Measurements from ENCODE around the gene ACOT11.

Gene ACOT11

DNA sequence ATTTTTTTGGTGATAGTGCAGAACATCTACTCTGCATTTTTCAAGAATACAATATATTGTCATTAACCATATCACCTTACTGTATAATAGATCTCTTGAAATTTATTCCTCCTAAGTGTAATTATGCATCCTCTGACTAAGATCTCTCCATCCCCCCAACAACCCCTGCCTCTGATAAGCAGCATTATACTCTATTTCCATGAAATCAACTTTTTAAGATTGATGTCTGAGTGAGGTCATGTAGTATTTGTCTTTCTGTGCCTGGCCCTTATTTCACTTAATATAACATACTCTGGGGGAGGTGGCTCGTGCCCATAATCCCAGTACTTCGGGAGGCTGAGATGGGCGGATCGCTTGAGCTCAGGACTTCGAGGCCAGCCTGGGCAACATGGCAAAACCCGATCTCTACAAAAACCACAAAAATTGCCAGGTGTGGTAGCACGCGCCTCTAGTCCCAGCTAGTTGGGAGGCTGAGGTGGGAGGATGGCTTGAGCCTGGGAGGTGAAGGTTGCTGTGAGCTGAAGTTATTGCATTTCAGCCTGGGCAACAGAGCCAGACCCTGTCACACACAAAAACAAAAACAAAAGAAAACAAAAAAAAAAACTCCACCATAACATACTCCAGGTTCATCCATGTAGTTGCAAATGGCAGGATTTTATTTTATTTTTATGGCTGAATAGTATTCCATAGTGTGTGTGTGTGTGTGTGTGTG is 5.7 kb downstream of the ACOT11 start:
- no peak for DNase-seq

DNA sequence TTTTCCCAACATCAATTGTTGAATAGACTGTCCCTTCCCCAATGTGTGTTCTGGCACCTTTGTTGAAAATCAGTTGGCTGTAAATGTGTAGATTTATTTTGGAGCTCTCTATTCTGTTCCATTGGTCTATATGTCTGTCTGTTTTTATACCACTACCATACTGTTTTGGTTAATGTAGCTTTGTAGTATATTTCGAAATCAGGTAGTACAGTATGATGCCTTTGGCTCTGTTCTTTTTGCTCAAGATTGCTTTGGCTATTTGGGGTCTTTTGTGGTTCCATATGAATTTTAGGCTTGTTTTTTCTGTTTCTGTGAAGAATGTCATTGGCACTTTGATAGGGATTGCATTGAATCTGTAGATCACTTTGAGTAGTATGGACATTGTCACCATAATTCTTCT is 8.1 kb downstream of the ACOT11 start:
- DNase-seq, result no peak
- Histone ChIP-seq H2AFZ (ENCODE audit: low read length) (no peak overlapping the region), H3K36me3 (replicated peaks; ENCODE audit: insufficient read depth, low read length) (no peaks in the 10 kb centered on the region), H3K4me3 (ENCODE audit: low read length) (no peak overlapping the region), H3K27me3 (replicated peaks; ENCODE audit: insufficient read depth, low read length) (no peaks in the 10 kb centered on the region), H3K27ac (ENCODE audit: low read length) (no peak overlapping the region), H3K9me2 (replicated peaks; ENCODE audit: insufficient read depth, low read length) (no peaks in the 10 kb centered on the region), H3F3A (ENCODE audit: insufficient read depth, low read length) (no peaks in the 10 kb centered on the region), H3K4me2 (ENCODE audit: low read depth, low read length) (no peak overlapping the region), H3K9me3 (replicated peaks; ENCODE audit: insufficient read depth, low read length) (no peaks in the 10 kb centered on the region), H4K20me1 (ENCODE audit: insufficient read depth, low read length) (no peaks in the 10 kb centered on the region), H3K79me2 (ENCODE audit: low read length) (no peaks in the 10 kb centered on the region), H3K4me1 (ENCODE audit: low read length) (no peaks in the 10 kb centered on the region), H3K9ac (ENCODE audit: low read length) (no peak overlapping the region)
- TF ChIP-seq, protein P1, sequence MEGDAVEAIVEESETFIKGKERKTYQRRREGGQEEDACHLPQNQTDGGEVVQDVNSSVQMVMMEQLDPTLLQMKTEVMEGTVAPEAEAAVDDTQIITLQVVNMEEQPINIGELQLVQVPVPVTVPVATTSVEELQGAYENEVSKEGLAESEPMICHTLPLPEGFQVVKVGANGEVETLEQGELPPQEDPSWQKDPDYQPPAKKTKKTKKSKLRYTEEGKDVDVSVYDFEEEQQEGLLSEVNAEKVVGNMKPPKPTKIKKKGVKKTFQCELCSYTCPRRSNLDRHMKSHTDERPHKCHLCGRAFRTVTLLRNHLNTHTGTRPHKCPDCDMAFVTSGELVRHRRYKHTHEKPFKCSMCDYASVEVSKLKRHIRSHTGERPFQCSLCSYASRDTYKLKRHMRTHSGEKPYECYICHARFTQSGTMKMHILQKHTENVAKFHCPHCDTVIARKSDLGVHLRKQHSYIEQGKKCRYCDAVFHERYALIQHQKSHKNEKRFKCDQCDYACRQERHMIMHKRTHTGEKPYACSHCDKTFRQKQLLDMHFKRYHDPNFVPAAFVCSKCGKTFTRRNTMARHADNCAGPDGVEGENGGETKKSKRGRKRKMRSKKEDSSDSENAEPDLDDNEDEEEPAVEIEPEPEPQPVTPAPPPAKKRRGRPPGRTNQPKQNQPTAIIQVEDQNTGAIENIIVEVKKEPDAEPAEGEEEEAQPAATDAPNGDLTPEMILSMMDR (IDR thresholded peaks at IDR 0.05; ENCODE audit: low read length), result no peak
- TF ChIP-seq EZH2phosphoT487 (IDR thresholded peaks at IDR 0.05; ENCODE audit: low read length) (no peak), EZH2 (optimal IDR thresholded peaks at IDR 0.05; ENCODE audit: low read depth, low read length) (no peak)

More for the DNA sequence above, 5.7 kb downstream of the ACOT11 start:
- Histone ChIP-seq H3F3A (ENCODE audit: insufficient read depth, low read length) (no peaks in the 10 kb centered on the region), H3K27me3 (replicated peaks; ENCODE audit: insufficient read depth, low read length) (no peaks in the 10 kb centered on the region), H3K36me3 (replicated peaks; ENCODE audit: insufficient read depth, low read length) (no peaks in the 10 kb centered on the region), H2AFZ (ENCODE audit: low read length) (no peak overlapping the region), H3K9me3 (replicated peaks; ENCODE audit: insufficient read depth, low read length) (no peaks in the 10 kb centered on the region), H4K20me1 (ENCODE audit: insufficient read depth, low read length) (no peaks in the 10 kb centered on the region), H3K4me3 (ENCODE audit: low read length) (no peak overlapping the region), H3K79me2 (ENCODE audit: low read length) (no peaks in the 10 kb centered on the region), H3K4me1 (ENCODE audit: low read length) (no peaks in the 10 kb centered on the region), H3K9me2 (replicated peaks; ENCODE audit: insufficient read depth, low read length) (no peaks in the 10 kb centered on the region), H3K9ac (ENCODE audit: low read length) (no peak overlapping the region), H3K27ac (ENCODE audit: low read length) (no peak overlapping the region), H3K4me2 (ENCODE audit: low read depth, low read length) (no peak overlapping the region)
- TF ChIP-seq EZH2phosphoT487 (IDR thresholded peaks at IDR 0.05; ENCODE audit: low read length), result no peak

DNA sequence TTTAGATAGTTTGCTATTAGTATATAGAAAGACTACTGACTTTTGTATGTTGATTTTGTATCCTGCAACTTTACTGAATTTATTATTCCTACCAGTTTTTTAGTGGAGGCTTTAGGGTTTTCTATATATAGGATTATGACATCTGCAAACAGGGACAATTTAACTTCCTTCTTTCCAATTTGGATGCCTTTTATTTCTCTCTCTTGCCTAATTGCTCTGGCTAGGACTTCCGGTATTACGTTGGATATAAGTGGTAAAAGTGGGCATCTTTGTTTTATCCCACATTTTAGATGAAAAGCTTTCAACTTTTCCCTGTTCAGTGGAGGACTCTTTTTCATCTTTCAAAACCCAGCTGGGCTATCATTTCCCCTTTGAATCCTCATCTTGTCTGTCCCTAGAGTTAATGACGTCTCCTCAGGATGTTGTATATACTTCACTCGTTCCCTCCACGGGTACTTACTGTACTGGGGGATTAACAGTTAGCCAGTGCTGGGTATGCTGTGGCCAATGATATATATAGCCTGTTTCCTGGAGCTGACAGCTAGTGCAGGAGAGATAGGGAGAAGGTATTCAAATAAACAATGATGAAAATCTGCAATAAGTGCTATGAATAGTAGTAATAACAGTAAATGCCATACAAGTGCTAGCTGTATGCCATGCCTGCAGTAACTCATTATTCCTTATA is 9.8 kb downstream of the ACOT11 start:
- H3K36me3 ChIP-seq (replicated peaks; ENCODE audit: insufficient read depth, low read length), result no peaks in the 10 kb centered on the region
- TF ChIP-seq EZH2 (optimal IDR thresholded peaks at IDR 0.05; ENCODE audit: low read depth, low read length) (no peak), EZH2phosphoT487 (IDR thresholded peaks at IDR 0.05; ENCODE audit: low read length) (no peak)
- TF ChIP-seq, protein P1 (IDR thresholded peaks at IDR 0.05; ENCODE audit: low read length), result no peak
- H3K4me2 ChIP-seq (ENCODE audit: low read depth, low read length), result no peak overlapping the region
- no peak overlapping the region for H3K9ac ChIP-seq (ENCODE audit: low read length)
- no peaks in the 10 kb centered on the region for H4K20me1 ChIP-seq (ENCODE audit: insufficient read depth, low read length)
- H3K27me3 ChIP-seq (replicated peaks; ENCODE audit: insufficient read depth, low read length), result no peaks in the 10 kb centered on the region
- H3K4me3 ChIP-seq (ENCODE audit: low read length), result no peak overlapping the region
- no peaks in the 10 kb centered on the region for H3K79me2 ChIP-seq (ENCODE audit: low read length)
- DNase-seq, result no peak
- H3K9me2 ChIP-seq (replicated peaks; ENCODE audit: insufficient read depth, low read length), result no peaks in the 10 kb centered on the region
- no peaks in the 10 kb centered on the region for H3K9me3 ChIP-seq (replicated peaks; ENCODE audit: insufficient read depth, low read length)
- no peaks in the 10 kb centered on the region for H3F3A ChIP-seq (ENCODE audit: insufficient read depth, low read length)
- H3K27ac ChIP-seq (ENCODE audit: low read length), result no peak overlapping the region
- H3K4me1 ChIP-seq (ENCODE audit: low read length), result no peaks in the 10 kb centered on the region
- H2AFZ ChIP-seq (ENCODE audit: low read length), result no peak overlapping the region

Measured in MM.1S (cell line).